ENCODE results near the gene ERAL1.
"Not testable (repeated sequence)": the region's sequence is repeated elsewhere in the genome, so short reads cannot be mapped to it uniquely, and the experiment has no call there.

ERAL1 gene

DNA sequence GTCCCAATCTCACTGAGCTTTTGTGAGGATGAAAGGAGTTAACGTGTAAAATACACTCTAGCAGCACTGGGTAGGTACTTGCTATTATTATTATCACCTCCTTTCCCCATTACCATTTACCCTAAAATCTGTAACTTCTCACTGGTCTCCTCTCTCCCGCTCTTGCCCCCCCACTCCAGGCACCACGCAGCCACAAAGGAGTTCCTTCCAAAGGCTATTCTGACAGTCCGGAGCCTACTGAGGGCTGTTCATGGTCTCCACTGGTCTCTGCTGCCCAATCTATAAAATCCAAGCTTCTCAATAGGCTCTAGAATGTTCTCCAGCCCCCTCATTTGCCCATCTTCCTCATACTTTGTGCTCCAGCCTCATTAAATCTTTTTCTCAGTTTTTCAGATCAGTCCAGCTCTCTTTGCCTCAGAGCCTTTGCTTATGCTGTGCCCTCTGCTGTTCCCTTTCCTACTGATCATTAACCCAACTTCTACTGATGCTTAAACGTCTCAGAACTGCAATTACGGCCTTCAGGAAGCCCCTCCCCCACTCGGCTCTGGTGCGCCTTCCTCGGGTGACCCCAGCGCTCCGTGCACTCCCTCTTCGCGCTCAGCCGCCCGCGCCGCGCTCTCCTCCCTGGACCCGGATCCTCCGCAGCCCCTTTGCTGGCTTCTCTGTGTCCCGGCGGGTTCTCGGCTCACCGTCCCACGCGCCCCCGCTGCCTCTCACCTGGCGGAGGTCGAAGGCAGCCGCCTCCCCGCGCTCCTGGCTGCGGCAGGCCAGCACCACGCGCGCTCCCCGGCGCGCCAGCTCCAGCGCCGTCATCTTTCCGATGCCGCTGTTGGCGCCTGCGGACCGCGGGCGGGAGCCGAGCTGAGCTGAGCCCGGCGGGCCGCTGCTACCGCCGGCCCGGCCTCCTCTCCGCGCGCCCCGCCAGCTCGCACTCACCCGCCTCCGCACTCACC is 47.3 kb downstream of the ERAL1 start:
- peak overlapping the region; percentile 78 for H3K4me3 ChIP-seq (ENCODE audit: extremely low read depth, insufficient read depth, low read length, poor library complexity, severe bottlenecking)
- 3 to 4% methylated on average over 58 to 60 of the region's 62 CpGs for WGBS, 2 experiments (ENCODE audit: insufficient coverage in 2 of 2)
- H3K27ac ChIP-seq (ENCODE audit: low read depth, low read length, severe bottlenecking), result peak overlapping the region; percentile 85
- H3K36me3 ChIP-seq (ENCODE audit: control insufficient read depth, insufficient read depth, low read length), result peaks cover 35% of the 10 kb centered on the region
- H3K9me3 ChIP-seq (ENCODE audit: control insufficient read depth, low read length), result no peaks in the 10 kb centered on the region
- H3K4me1 ChIP-seq (ENCODE audit: control insufficient read depth, insufficient read depth, low read length, poor library complexity, severe bottlenecking), result peaks cover 13% of the 10 kb centered on the region

DNA sequence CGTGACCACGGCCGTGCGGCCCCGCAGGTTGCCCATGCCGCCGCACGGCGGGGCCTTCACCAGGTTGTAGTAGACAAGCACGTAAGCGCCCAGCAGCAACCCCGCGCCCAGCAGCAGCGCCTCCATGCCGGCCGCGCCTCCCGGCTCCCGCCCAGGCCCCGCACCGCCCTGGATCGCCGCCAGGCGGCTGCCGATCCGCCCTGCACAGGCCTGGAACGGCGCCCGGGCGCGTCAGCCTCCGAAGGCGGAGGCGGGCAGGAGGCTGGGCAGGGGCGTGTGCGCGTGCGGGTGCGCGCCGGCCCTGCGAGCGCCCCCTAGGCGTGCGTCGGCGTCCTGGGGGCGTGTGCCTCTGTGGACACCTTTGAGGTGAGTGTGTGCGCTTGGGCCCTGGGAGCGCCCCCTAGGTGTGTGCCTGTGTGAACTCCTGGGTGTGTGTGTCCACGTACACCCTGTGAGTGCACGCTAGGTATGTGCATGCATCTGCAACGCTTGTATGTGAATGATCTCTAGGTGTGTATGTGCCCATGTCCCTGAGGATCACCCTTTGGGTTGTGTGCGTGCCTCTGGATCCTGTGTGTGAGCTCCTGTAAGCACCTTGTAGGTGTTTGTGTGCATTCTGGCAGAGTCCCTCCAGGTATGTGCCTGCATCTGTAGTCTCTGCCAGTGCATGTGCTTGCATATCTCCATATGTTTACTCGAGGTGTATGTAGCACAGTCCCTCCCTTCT is 48.2 kb downstream of the ERAL1 start, which contains the start of gene DHRS13:
Gene DHRS13 (minus strand): TSS at position 261 of the 727 bp plus-strand sequence. CDS start 135 bp downstream, at position 126.
- Histone ChIP-seq H3K36me3 (ENCODE audit: control insufficient read depth, insufficient read depth, low read length) (peaks cover 44% of the 10 kb centered on the region), H3K27ac (ENCODE audit: low read depth, low read length, severe bottlenecking) (peak within 1 kb of the TSS; percentile 85), H3K4me1 (ENCODE audit: control insufficient read depth, insufficient read depth, low read length, poor library complexity, severe bottlenecking) (peaks cover 10% of the 10 kb centered on the region), H3K9me3 (ENCODE audit: control insufficient read depth, low read length) (no peaks in the 10 kb centered on the region), H3K4me3 (ENCODE audit: extremely low read depth, insufficient read depth, low read length, poor library complexity, severe bottlenecking) (peak within 1 kb of the TSS; percentile 78)
- WGBS, 2 experiments (ENCODE audit: insufficient coverage in 2 of 2), result 3% methylated on average over 52 of the region's 55 CpGs

DNA sequence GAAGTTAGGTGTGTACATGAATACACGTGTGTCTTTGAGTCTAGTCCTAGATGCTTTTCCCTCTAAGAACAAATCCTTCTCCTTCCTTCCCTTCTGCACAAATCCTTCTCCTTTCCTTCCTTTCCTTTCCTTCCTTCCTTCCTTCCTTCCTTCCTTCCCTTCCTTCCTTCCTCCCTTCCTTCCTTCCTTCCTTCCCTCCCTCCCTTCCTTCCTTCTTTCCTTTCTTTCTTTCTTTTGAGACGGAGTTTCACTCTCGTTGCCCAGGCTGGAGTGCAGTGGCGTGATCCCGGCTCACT is 48.7 kb downstream of the ERAL1 start:
- H3K36me3 ChIP-seq (ENCODE audit: control insufficient read depth, insufficient read depth, low read length), result peaks cover 49% of the 10 kb centered on the region
- not testable (repeated sequence) for H3K4me3 ChIP-seq (ENCODE audit: extremely low read depth, insufficient read depth, low read length, poor library complexity, severe bottlenecking); H3K9me3 ChIP-seq (ENCODE audit: control insufficient read depth, low read length); H3K4me1 ChIP-seq (ENCODE audit: control insufficient read depth, insufficient read depth, low read length, poor library complexity, severe bottlenecking); H3K27ac ChIP-seq (ENCODE audit: low read depth, low read length, severe bottlenecking)
- WGBS, 2 experiments (ENCODE audit: insufficient coverage in 2 of 2), result 87 to 100% methylated on average over 3 to 5 of the region's 5 CpGs

DNA sequence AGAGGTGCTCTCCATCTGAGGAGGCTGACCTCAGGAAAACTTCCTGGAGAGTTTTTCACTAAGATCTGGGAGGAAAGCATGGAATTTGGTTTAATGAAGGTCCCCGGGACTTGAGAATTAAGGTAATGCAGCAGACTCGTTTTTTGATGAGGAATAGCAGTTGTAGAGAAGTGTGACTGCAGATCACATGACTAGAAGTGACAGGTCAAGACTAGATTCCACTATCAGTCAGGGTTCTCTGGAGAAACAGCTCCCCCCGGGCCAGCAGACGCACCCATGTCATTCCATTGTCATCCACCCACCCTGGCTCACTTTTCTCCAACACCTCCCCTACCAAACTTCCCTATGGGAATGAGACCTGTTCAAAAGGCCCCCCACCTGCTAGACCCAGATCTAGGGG is 50.0 kb downstream of the ERAL1 start:
- Histone ChIP-seq H3K9me3 (ENCODE audit: control insufficient read depth, low read length) (no peaks in the 10 kb centered on the region), H3K4me3 (ENCODE audit: extremely low read depth, insufficient read depth, low read length, poor library complexity, severe bottlenecking) (no peak overlapping the region), H3K36me3 (ENCODE audit: control insufficient read depth, insufficient read depth, low read length) (peaks cover 62% of the 10 kb centered on the region), H3K4me1 (ENCODE audit: control insufficient read depth, insufficient read depth, low read length, poor library complexity, severe bottlenecking) (peaks cover 16% of the 10 kb centered on the region), H3K27ac (ENCODE audit: low read depth, low read length, severe bottlenecking) (no peak overlapping the region)
- 83 to 90% methylated on average over 2 to 3 of the region's 4 CpGs for WGBS, 2 experiments (ENCODE audit: insufficient coverage in 2 of 2)

DNA sequence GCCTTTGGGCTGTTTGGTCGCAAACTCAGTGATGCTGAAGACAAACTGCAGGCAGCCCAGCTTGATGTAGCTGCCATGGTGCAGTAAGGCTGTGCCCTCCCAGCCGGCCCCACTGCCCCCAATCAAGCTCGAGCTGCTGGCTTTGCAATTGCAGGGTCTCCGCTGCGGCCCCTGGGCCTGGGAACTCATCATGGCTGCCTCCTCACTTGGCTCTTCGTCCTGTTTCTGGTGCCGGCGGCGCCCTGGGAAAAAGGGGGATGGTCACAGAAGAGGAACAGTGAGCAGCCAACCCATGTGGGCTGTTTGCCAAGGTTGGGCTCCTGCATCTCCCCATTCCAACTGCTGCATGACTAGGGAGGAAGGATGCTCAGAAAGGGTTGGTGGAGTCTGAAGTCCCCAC is 51.5 kb downstream of the ERAL1 start:
- Histone ChIP-seq H3K27ac (ENCODE audit: low read depth, low read length, severe bottlenecking) (no peak overlapping the region), H3K9me3 (ENCODE audit: control insufficient read depth, low read length) (no peaks in the 10 kb centered on the region), H3K4me1 (ENCODE audit: control insufficient read depth, insufficient read depth, low read length, poor library complexity, severe bottlenecking) (peaks cover 14% of the 10 kb centered on the region), H3K4me3 (ENCODE audit: extremely low read depth, insufficient read depth, low read length, poor library complexity, severe bottlenecking) (no peak overlapping the region), H3K36me3 (ENCODE audit: control insufficient read depth, insufficient read depth, low read length) (peaks cover 66% of the 10 kb centered on the region)
- 97 to 100% methylated on average over 9 of the region's 9 CpGs for WGBS, 2 experiments (ENCODE audit: insufficient coverage in 2 of 2)

DNA sequence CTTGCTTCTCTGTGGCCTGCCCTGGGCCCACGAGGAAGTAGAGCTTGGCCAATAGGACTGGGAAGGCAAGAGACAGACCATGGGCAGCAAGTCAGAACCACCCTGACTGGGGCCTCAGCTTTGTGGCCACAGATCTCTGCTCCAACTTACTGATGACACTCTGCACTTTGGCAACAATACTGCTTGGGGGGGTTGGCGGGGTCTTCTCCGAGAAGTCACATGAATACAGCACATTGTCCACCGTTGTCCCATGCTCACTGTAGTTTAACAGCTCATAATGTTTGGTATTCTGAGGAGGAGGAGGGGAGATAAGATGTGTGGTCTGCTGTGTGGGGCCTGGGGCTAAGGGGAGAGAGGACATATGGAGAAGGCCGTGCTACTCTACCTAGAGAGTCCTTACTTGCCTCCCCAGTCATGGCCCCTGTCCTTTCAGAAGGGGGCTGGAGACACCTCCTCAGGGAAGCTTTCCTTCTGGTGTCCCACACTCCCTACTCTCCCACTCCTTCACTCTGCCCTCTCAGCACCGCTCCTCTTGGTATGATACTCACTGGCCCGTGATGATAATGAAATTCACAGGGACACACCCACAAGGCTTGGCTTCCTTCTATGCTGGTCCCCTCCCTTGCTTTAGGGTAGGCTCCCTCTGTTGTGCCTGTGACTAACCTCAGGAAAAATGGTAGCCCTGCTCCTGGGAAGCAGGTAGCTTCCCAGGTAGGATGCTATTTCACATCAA is 52.1 kb downstream of the ERAL1 start:
- Histone ChIP-seq H3K36me3 (ENCODE audit: control insufficient read depth, insufficient read depth, low read length) (peaks cover 71% of the 10 kb centered on the region), H3K9me3 (ENCODE audit: control insufficient read depth, low read length) (no peaks in the 10 kb centered on the region), H3K27ac (ENCODE audit: low read depth, low read length, severe bottlenecking) (no peak overlapping the region), H3K4me1 (ENCODE audit: control insufficient read depth, insufficient read depth, low read length, poor library complexity, severe bottlenecking) (peaks cover 8% of the 10 kb centered on the region), H3K4me3 (ENCODE audit: extremely low read depth, insufficient read depth, low read length, poor library complexity, severe bottlenecking) (no peak overlapping the region)
- WGBS, 2 experiments (ENCODE audit: insufficient coverage in 2 of 2), result 92% methylated on average over 4 to 5 of the region's 7 CpGs

DNA sequence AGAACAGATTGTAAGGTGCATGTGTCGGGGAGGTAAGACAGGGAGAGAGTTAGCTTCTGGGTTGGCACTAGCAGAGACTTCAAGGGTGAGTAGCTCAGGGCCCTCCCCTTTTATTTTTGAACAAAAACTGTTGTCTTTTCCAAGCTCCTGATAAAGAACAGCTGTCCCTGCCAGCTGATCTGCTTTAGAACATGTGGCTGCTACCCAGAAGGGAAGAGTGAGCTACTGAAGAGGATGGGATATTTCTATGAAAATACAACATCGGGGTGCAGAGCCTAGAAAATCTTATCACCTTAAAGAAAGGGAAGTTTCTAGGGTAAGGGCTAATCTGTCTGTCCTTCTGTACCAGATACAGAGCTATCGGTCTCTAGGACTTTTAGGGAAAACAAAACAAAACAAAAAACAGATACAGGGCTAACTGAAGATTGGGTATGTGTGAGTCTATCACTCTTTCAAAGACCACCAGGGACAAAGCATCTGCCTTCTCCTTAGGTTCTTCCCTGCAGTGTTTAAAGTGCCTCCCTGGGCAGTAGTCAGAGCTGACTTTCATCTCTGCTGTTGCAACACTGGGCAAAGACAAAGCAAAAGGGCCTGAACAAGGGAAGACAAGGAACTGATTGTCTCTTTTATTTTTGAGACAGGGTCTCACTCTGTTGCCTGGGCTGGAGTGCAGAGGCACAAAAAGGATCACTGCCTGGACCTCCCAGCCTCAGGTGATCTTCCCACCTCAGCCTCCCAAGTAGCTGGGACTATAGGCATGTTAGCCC is 53.1 kb downstream of the ERAL1 start:
- Histone ChIP-seq H3K4me3 (ENCODE audit: extremely low read depth, insufficient read depth, low read length, poor library complexity, severe bottlenecking) (no peak overlapping the region), H3K27ac (ENCODE audit: low read depth, low read length, severe bottlenecking) (no peak overlapping the region), H3K4me1 (ENCODE audit: control insufficient read depth, insufficient read depth, low read length, poor library complexity, severe bottlenecking) (peaks cover 7% of the 10 kb centered on the region), H3K9me3 (ENCODE audit: control insufficient read depth, low read length) (no peaks in the 10 kb centered on the region), H3K36me3 (ENCODE audit: control insufficient read depth, insufficient read depth, low read length) (peaks cover 81% of the 10 kb centered on the region)
- 77 to 88% methylated on average over 1 to 2 of the region's 3 CpGs for WGBS, 2 experiments (ENCODE audit: insufficient coverage in 2 of 2)

DNA sequence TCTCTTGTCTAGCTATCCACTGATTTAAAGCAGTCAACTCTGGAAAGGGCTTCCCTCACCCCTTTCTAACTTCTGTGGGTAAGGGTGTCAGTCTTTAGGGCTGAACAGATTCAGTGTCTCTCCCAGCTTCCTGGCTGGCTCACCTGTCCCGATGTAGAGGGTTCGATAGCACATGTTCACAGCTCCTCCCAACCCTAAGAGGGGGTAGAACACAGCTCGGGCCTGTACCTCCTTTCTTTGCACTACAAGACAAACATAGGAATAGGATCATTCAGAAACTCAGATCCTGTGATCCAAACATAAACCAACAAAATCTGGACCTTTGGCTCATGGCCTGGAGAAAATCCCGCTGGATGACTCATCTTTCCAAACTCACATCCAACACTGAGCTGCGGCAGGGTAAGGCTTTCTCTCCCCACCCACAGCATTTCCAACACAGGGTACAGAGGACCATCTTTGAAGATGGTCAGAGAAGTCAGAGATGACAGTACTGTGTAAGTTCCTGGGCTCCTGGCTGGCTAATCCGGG is 53.9 kb downstream of the ERAL1 start:
- no peak overlapping the region for H3K27ac ChIP-seq (ENCODE audit: low read depth, low read length, severe bottlenecking)
- peaks cover 90% of the 10 kb centered on the region for H3K36me3 ChIP-seq (ENCODE audit: control insufficient read depth, insufficient read depth, low read length)
- H3K4me3 ChIP-seq (ENCODE audit: extremely low read depth, insufficient read depth, low read length, poor library complexity, severe bottlenecking), result no peak overlapping the region
- H3K9me3 ChIP-seq (ENCODE audit: control insufficient read depth, low read length), result no peaks in the 10 kb centered on the region
- WGBS, 2 experiments (ENCODE audit: insufficient coverage in 2 of 2), result 97% methylated on average over 3 to 4 of the region's 6 CpGs
- H3K4me1 ChIP-seq (ENCODE audit: control insufficient read depth, insufficient read depth, low read length, poor library complexity, severe bottlenecking), result peaks cover 7% of the 10 kb centered on the region

DNA sequence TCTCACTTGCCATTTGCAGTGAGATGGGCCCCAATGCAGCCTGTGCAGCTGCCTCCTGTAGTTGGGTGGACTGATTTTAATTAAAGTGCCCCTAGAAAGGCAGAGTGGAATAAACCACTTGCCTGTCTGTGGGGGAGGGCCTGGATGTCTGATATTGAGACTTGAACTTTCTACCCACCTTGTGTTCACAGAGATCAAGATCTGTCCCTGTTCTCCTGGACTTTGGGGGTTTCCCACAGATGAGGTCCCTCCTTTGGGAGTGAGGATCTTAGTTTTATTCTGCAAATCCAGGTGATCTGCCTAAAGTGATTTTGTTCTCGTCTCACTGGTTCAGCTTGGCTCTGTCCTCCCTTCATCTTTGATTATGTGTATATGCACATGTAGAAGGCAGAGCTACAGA is 55.7 kb downstream of the ERAL1 start:
- Histone ChIP-seq H3K27ac (ENCODE audit: low read depth, low read length, severe bottlenecking) (no peak overlapping the region), H3K9me3 (ENCODE audit: control insufficient read depth, low read length) (no peaks in the 10 kb centered on the region), H3K4me1 (ENCODE audit: control insufficient read depth, insufficient read depth, low read length, poor library complexity, severe bottlenecking) (peaks cover 7% of the 10 kb centered on the region), H3K4me3 (ENCODE audit: extremely low read depth, insufficient read depth, low read length, poor library complexity, severe bottlenecking) (no peak overlapping the region), H3K36me3 (ENCODE audit: control insufficient read depth, insufficient read depth, low read length) (peaks cover 100% of the 10 kb centered on the region)
- WGBS, 2 experiments (ENCODE audit: insufficient coverage in 2 of 2), result no CpG with 5 or more reads among the region's 1 CpG

All from mesodermal cell (in vitro differentiated cells).